ENCODE data around the gene CAPN13. TPM values are rescaled to one million over a fixed set of nuclear protein-coding genes. Genes with fewer than 3 reads are reported as not detected.

The CAPN13 gene
- total and polyA plus RNA-seq, 2 experiments from 2014 or later = 0.50 to 0.94 TPM

DNA sequence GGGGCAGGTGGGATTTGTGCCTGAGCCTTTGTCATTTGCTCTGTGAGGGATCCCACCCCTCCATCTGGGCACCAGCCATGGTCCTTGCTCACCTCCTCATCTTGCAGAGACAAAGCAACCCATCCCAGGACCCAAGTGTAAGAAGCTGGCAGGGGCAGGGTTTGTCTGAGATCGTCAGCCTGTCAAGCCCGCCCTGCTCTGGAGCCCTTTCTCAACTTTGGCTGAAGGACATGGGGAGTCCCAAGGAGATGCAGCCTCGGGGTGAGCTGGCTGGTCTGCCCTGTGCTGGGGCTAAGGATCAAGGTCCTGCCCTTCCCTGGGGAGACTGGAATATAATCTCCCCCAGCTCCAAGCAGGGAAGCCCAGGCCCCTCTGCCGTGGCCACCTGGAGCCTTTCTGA, 86.0 kb downstream of the CAPN13 start:
- Histone ChIP-seq H3K36me3 (ENCODE audit: insufficient read depth) (no peaks in the 10 kb centered on the region), H3K9me2 (ENCODE audit: insufficient read depth) (no peaks in the 10 kb centered on the region), H3K4me2 (no peak overlapping the region), H4K20me1 (replicated peaks; ENCODE audit: insufficient read depth) (no peaks in the 10 kb centered on the region), H2AFZ (no peak overlapping the region), H3K79me2 (replicated peaks; ENCODE audit: insufficient read depth) (no peaks in the 10 kb centered on the region), H3K4me1 (ENCODE audit: insufficient read depth) (no peaks in the 10 kb centered on the region), H3K27me3 (ENCODE audit: insufficient read depth) (no peaks in the 10 kb centered on the region), H3K27ac (ENCODE audit: low read depth) (no peak overlapping the region), H3K4me3 (no peak overlapping the region), H3F3A (replicated peaks; ENCODE audit: low read depth) (no peaks in the 10 kb centered on the region)
- H3K9me3 Mint-ChIP-seq = no peaks in the 10 kb centered on the region; the same call in 2 of the 3 replicates
- H3K27me3 Mint-ChIP-seq (ENCODE audit: insufficient read depth, low read depth, poor library complexity) = peaks cover 1% of the 10 kb centered on the region
- ATAC-seq (no peak), DNase-seq (ENCODE audit: low spot score) (no peak)
- no peak overlapping the region for H3K4me3 Mint-ChIP-seq
- no peak for TF ChIP-seq EZH2phosphoT487 (IDR thresholded peaks at IDR 0.05; ENCODE audit: unreplicated experiment)
- TF ChIP-seq, protein P1, sequence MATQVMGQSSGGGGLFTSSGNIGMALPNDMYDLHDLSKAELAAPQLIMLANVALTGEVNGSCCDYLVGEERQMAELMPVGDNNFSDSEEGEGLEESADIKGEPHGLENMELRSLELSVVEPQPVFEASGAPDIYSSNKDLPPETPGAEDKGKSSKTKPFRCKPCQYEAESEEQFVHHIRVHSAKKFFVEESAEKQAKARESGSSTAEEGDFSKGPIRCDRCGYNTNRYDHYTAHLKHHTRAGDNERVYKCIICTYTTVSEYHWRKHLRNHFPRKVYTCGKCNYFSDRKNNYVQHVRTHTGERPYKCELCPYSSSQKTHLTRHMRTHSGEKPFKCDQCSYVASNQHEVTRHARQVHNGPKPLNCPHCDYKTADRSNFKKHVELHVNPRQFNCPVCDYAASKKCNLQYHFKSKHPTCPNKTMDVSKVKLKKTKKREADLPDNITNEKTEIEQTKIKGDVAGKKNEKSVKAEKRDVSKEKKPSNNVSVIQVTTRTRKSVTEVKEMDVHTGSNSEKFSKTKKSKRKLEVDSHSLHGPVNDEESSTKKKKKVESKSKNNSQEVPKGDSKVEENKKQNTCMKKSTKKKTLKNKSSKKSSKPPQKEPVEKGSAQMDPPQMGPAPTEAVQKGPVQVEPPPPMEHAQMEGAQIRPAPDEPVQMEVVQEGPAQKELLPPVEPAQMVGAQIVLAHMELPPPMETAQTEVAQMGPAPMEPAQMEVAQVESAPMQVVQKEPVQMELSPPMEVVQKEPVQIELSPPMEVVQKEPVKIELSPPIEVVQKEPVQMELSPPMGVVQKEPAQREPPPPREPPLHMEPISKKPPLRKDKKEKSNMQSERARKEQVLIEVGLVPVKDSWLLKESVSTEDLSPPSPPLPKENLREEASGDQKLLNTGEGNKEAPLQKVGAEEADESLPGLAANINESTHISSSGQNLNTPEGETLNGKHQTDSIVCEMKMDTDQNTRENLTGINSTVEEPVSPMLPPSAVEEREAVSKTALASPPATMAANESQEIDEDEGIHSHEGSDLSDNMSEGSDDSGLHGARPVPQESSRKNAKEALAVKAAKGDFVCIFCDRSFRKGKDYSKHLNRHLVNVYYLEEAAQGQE (IDR thresholded peaks at IDR 0.05; ENCODE audit: unreplicated experiment) = no peak
- no peak for TF ChIP-seq POLR2AphosphoS5 (IDR thresholded peaks at IDR 0.05; ENCODE audit: low read depth)
- TF ChIP-seq, protein P2, sequence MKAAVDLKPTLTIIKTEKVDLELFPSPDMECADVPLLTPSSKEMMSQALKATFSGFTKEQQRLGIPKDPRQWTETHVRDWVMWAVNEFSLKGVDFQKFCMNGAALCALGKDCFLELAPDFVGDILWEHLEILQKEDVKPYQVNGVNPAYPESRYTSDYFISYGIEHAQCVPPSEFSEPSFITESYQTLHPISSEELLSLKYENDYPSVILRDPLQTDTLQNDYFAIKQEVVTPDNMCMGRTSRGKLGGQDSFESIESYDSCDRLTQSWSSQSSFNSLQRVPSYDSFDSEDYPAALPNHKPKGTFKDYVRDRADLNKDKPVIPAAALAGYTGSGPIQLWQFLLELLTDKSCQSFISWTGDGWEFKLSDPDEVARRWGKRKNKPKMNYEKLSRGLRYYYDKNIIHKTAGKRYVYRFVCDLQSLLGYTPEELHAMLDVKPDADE (IDR thresholded peaks at IDR 0.05) = no peak
- no peaks in the 10 kb centered on the region for H3K36me3 Mint-ChIP-seq (ENCODE audit: low read depth)
- no peak overlapping the region for H3K27ac Mint-ChIP-seq
- H3K4me1 Mint-ChIP-seq = no peaks in the 10 kb centered on the region

GRCh38 chr2:30717081-30717650, 90.1 kb downstream of the CAPN13 start:
- no peaks in the 10 kb centered on the region for H3K36me3 Mint-ChIP-seq (ENCODE audit: low read depth)
- no peaks in the 10 kb centered on the region; the same call in 2 of the 3 replicates for H3K9me3 Mint-ChIP-seq
- Histone ChIP-seq H3K4me2 (no peak overlapping the region), H3K4me1 (ENCODE audit: insufficient read depth) (no peaks in the 10 kb centered on the region), H3K27me3 (ENCODE audit: insufficient read depth) (no peaks in the 10 kb centered on the region), H3K36me3 (ENCODE audit: insufficient read depth) (no peaks in the 10 kb centered on the region), H3K27ac (ENCODE audit: low read depth) (no peak overlapping the region), H3K79me2 (replicated peaks; ENCODE audit: insufficient read depth) (no peaks in the 10 kb centered on the region), H3K4me3 (no peak overlapping the region), H3K9me2 (ENCODE audit: insufficient read depth) (no peaks in the 10 kb centered on the region), H3F3A (replicated peaks; ENCODE audit: low read depth) (no peaks in the 10 kb centered on the region), H2AFZ (no peak overlapping the region), H4K20me1 (replicated peaks; ENCODE audit: insufficient read depth) (no peaks in the 10 kb centered on the region)
- ATAC-seq (no peak), DNase-seq (ENCODE audit: low spot score) (no peak)
- H3K27me3 Mint-ChIP-seq (ENCODE audit: insufficient read depth, low read depth, poor library complexity) = peaks cover 4% of the 10 kb centered on the region
- no peak overlapping the region for H3K4me3 Mint-ChIP-seq
- H3K4me1 Mint-ChIP-seq = no peaks in the 10 kb centered on the region
- H3K27ac Mint-ChIP-seq = no peak overlapping the region
- TF ChIP-seq EZH2phosphoT487 (IDR thresholded peaks at IDR 0.05; ENCODE audit: unreplicated experiment) (no peak), CREB1 (CRISPR knock-in tag; IDR thresholded peaks at IDR 0.05; ENCODE audit: low read depth) (no peak), NANOG (IDR thresholded peaks at IDR 0.05; ENCODE audit: borderline replicate concordance) (no peak), ZNF114 (CRISPR knock-in tag; IDR thresholded peaks at IDR 0.05) (no peak)
- TF ChIP-seq, protein P3, sequence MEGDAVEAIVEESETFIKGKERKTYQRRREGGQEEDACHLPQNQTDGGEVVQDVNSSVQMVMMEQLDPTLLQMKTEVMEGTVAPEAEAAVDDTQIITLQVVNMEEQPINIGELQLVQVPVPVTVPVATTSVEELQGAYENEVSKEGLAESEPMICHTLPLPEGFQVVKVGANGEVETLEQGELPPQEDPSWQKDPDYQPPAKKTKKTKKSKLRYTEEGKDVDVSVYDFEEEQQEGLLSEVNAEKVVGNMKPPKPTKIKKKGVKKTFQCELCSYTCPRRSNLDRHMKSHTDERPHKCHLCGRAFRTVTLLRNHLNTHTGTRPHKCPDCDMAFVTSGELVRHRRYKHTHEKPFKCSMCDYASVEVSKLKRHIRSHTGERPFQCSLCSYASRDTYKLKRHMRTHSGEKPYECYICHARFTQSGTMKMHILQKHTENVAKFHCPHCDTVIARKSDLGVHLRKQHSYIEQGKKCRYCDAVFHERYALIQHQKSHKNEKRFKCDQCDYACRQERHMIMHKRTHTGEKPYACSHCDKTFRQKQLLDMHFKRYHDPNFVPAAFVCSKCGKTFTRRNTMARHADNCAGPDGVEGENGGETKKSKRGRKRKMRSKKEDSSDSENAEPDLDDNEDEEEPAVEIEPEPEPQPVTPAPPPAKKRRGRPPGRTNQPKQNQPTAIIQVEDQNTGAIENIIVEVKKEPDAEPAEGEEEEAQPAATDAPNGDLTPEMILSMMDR (conservative IDR thresholded peaks at IDR 0.05; ENCODE audit: low read depth in 2 of 2) = no peak
- TF ChIP-seq, protein P1 (IDR thresholded peaks at IDR 0.05; ENCODE audit: unreplicated experiment) = no peak
